ENCODE measurements around the gene CLCN2.
A peak's percentile ranks its signal among the peaks of the same experiment; 100 is the strongest.

CLCN2 gene

GRCh38 chr3:184357248-184358123, 3.9 kb downstream of the CLCN2 start:
- no peak for TF ChIP-seq FOXK2 (IDR thresholded peaks at IDR 0.05)
- no peak for TF ChIP-seq ELF4 (IDR thresholded peaks at IDR 0.05)
- TF ChIP-seq LEF1 (IDR thresholded peaks at IDR 0.05; ENCODE audit: borderline replicate concordance) = no peak
- TF ChIP-seq CTBP1 (IDR thresholded peaks at IDR 0.05; ENCODE audit: borderline replicate concordance) = no peak
- no peak for TF ChIP-seq NFRKB (IDR thresholded peaks at IDR 0.05)
- ChIA-PET POLR2A (no interaction called here), CTCF (no interaction called here)
- no peak for DNase-seq (ENCODE audit: extremely low spot score)

GRCh38 chr3:184355261-184356040, 6.0 kb downstream of the CLCN2 start:
- ChIA-PET POLR2A (no interaction called here), CTCF (interaction anchor here (0.6 to 0.7 kb wide), 2 partner anchors 16 to 52 kb away, joined by 3 read pairs; no protein-coding TSS in a partner anchor)
- TF ChIP-seq BHLHE40 (IDR thresholded peaks at IDR 0.05; ENCODE audit: borderline replicate concordance) (no peak), ARNT (IDR thresholded peaks at IDR 0.05) (no peak), ELF4 (IDR thresholded peaks at IDR 0.05) (no peak)
- TF ChIP-seq, protein P1, sequence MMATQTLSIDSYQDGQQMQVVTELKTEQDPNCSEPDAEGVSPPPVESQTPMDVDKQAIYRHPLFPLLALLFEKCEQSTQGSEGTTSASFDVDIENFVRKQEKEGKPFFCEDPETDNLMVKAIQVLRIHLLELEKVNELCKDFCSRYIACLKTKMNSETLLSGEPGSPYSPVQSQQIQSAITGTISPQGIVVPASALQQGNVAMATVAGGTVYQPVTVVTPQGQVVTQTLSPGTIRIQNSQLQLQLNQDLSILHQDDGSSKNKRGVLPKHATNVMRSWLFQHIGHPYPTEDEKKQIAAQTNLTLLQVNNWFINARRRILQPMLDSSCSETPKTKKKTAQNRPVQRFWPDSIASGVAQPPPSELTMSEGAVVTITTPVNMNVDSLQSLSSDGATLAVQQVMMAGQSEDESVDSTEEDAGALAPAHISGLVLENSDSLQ (IDR thresholded peaks at IDR 0.05) = no peak
- no peak for DNase-seq (ENCODE audit: extremely low spot score)

DNA sequence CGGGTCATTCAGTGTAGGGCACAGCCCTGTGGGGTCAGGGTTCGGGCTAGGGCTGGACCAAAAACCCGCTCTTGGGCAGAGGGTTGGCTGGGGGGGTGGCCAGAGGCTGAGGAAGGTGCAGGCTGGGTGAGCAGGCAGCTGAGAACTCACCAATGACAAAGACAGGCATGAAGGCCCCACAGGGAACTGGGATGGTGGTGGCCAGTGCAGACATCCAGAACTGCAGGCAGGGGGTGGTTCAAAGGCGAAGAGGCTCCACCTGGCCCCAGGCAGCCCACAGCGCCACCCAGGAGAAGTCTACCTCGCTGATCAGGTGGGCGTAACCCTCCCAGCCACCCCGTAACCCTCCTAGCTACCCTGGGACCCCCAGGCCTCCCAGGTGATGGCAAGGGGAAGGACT, 6.7 kb downstream of the CLCN2 start:
- ChIA-PET POLR2A (no interaction called here), CTCF (interaction anchor here (0.6 to 0.7 kb wide), 2 partner anchors 17 to 51 kb away, joined by 3 read pairs; no protein-coding TSS in a partner anchor)
- TF ChIP-seq SUZ12 (IDR thresholded peaks at IDR 0.05) (no peak), LEF1 (IDR thresholded peaks at IDR 0.05; ENCODE audit: borderline replicate concordance) (no peak), BHLHE40 (IDR thresholded peaks at IDR 0.05; ENCODE audit: borderline replicate concordance) (no peak), SP1 (IDR thresholded peaks at IDR 0.05) (no peak)
- TF ChIP-seq, protein P1 (IDR thresholded peaks at IDR 0.05) = no peak
- no peak for DNase-seq (ENCODE audit: extremely low spot score)

DNA sequence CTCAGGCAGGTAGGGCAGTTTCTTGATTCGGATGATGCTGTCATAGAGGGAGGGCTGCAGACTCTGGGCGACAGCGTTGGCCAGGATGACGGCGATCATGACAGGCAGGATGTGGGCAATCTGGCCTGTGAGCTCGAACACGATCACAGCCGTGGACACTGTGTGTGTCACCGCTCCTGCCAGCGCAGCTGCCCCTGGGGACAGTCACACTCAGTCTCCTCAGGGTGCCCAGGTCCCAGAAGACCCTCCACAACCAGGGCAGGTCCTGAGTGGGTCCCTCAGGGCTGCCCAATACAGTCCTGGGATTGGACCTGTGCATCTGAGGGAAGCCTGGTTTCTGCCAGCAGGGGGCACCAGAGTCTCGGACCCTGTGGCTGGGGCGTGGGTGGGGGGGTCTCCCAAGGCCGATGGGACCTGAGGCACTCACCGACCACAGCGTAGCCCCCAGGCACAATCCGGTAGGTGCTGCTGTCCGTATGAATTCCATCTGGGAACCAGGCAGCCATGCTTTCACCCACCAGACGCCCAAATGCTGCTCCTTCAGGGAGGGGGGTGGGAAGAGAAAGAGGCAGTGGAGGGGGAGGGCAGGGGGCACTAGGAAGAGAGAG, 7.2 kb downstream of the CLCN2 start:
- CTCF ChIA-PET = interaction anchor here (0.7 kb wide), 1 partner anchor 17 kb away, joined by 3 read pairs; no protein-coding TSS in a partner anchor
- no peak for TF ChIP-seq LEF1 (IDR thresholded peaks at IDR 0.05; ENCODE audit: borderline replicate concordance)
- TF ChIP-seq SUZ12 (IDR thresholded peaks at IDR 0.05) = no peak
- no peak for TF ChIP-seq FOXM1 (IDR thresholded peaks at IDR 0.05; ENCODE audit: borderline replicate concordance)
- no peak for TF ChIP-seq TARDBP (IDR thresholded peaks at IDR 0.05)
- TF ChIP-seq NFRKB (IDR thresholded peaks at IDR 0.05) = no peak
- TF ChIP-seq SP1 (IDR thresholded peaks at IDR 0.05) = no peak
- no peak for TF ChIP-seq BHLHE40 (IDR thresholded peaks at IDR 0.05; ENCODE audit: borderline replicate concordance)
- TF ChIP-seq FOXK2 (IDR thresholded peaks at IDR 0.05) = no peak
- POLR2A ChIA-PET = no interaction called here
- peak; percentile 62 for DNase-seq (ENCODE audit: extremely low spot score)

DNA sequence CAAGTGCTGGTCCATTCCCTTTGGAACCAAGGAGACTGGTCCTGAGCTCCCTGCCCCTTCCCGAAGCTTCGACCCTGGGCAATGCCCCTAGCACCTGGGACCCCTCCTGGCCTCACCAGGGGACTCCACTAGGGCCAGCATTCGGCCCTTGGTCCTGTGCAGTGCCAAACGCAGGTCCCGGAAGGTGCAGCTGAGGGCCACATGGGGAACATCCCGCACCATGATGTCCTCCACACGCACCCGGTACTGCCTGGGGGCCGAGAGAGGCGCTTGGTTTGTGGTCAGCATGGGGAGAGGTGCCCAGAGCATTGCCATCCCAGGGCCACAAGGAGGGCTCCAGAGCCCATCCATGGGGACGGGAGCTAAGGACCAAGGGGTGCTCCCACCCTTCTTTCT, 7.9 kb downstream of the CLCN2 start:
- DNase-seq (ENCODE audit: extremely low spot score) = no peak
- POLR2A ChIA-PET = no interaction called here
- CTCF ChIA-PET = interaction anchor here (1.4 kb wide), 1 partner anchor 18 kb away, joined by 4 read pairs; no protein-coding TSS in a partner anchor

More for the DNA sequence above, 7.9 kb downstream of the CLCN2 start:
- TF ChIP-seq L3MBTL2 (conservative IDR thresholded peaks at IDR 0.05) (no peak), ZNF384 (IDR thresholded peaks at IDR 0.05) (no peak), ARNT (IDR thresholded peaks at IDR 0.05) (no peak), ELF4 (IDR thresholded peaks at IDR 0.05) (no peak), SP1 (IDR thresholded peaks at IDR 0.05) (no peak), SUZ12 (IDR thresholded peaks at IDR 0.05) (no peak), TARDBP (IDR thresholded peaks at IDR 0.05) (no peak), FOXK2 (IDR thresholded peaks at IDR 0.05) (no peak), HDGF (IDR thresholded peaks at IDR 0.05; ENCODE audit: borderline replicate concordance) (no peak), FOXA1 (IDR thresholded peaks at IDR 0.05) (no peak), NFRKB (IDR thresholded peaks at IDR 0.05) (no peak), BHLHE40 (IDR thresholded peaks at IDR 0.05; ENCODE audit: borderline replicate concordance) (no peak), FOXM1 (IDR thresholded peaks at IDR 0.05; ENCODE audit: borderline replicate concordance) (no peak), CTBP1 (IDR thresholded peaks at IDR 0.05; ENCODE audit: borderline replicate concordance) (no peak), LEF1 (IDR thresholded peaks at IDR 0.05; ENCODE audit: borderline replicate concordance) (no peak)
- TF ChIP-seq, protein P1 (IDR thresholded peaks at IDR 0.05) = no peak

All from HEK293T (cell line).